Measurements from ENCODE around the gene GOLGA1. TPM values are rescaled to one million over a fixed set of nuclear protein-coding genes. Genes with fewer than 3 reads are reported as not detected.
A peak's percentile ranks its signal among the peaks of the same experiment; 100 is the strongest.
"Not testable (repeated sequence)": the region's sequence is repeated elsewhere in the genome, so short reads cannot be mapped to it uniquely, and the experiment has no call there.

The GOLGA1 gene
- total RNA-seq, 2 experiments from 2014 or later, result 14.1 to 15.3 TPM

- ChIA-PET POLR2A (no interaction called here), CTCF (no interaction called here)
- no peak for DNase-seq
- intact Hi-C loops (cut with micrococcal nuclease), result no loop called here
- H3K36me3 Mint-ChIP-seq, result no peaks in the 10 kb centered on the region
- H3K27me3 Mint-ChIP-seq, result no peaks in the 10 kb centered on the region
- no peak overlapping the region for H3K4me3 Mint-ChIP-seq
- H3K9me3 Mint-ChIP-seq, result no peaks in the 10 kb centered on the region
- no peak overlapping the region for H3K27ac Mint-ChIP-seq
- peaks cover 17% of the 10 kb centered on the region for H3K4me1 Mint-ChIP-seq (ENCODE audit: low read depth)
Measured at GRCh38 chr9:124960409-124960752, 19.5 kb upstream of the GOLGA1 start.

GRCh38 chr9:124959671-124960408, 19.0 kb upstream of the GOLGA1 start:
- DNase-seq; H3K9me3 Mint-ChIP-seq; H3K36me3 Mint-ChIP-seq; H3K27ac Mint-ChIP-seq; POLR2A ChIA-PET; H3K27me3 Mint-ChIP-seq; intact Hi-C loops (cut with micrococcal nuclease); H3K4me3 Mint-ChIP-seq: not testable (repeated sequence)
- H3K4me1 Mint-ChIP-seq (ENCODE audit: low read depth), result peaks cover 11% of the 10 kb centered on the region
- CTCF ChIA-PET, result interaction anchor here (0.6 kb wide), 2 partner anchors 188 to 467 kb away, joined by 3 to 4 read pairs; no protein-coding TSS in a partner anchor

- Mint-ChIP-seq H3K9me3 (no peaks in the 10 kb centered on the region), H3K27me3 (no peaks in the 10 kb centered on the region), H3K36me3 (no peaks in the 10 kb centered on the region), H3K4me3 (no peak overlapping the region), H3K27ac (no peak overlapping the region), H3K4me1 (ENCODE audit: low read depth) (no peaks in the 10 kb centered on the region)
- ChIA-PET CTCF (no interaction called here), POLR2A (no interaction called here)
- no peak for DNase-seq
- intact Hi-C loops (cut with micrococcal nuclease), result no loop called here
Measured at GRCh38 chr9:124954255-124954654, 13.4 kb upstream of the GOLGA1 start.

GRCh38 chr9:124950050-124950718, 9.3 kb upstream of the GOLGA1 start:
- Mint-ChIP-seq H3K36me3 (no peaks in the 10 kb centered on the region), H3K4me3 (no peak overlapping the region), H3K27me3 (no peaks in the 10 kb centered on the region), H3K27ac (no peak overlapping the region), H3K4me1 (ENCODE audit: low read depth) (no peaks in the 10 kb centered on the region), H3K9me3 (no peaks in the 10 kb centered on the region)
- intact Hi-C loops (cut with micrococcal nuclease), result no loop called here
- DNase-seq, result no peak
- POLR2A ChIA-PET, result no interaction called here
- CTCF ChIA-PET, result interaction anchor here (1.1 kb wide), 1 partner anchor 457 kb away, joined by 3 read pairs; no protein-coding TSS in a partner anchor

- Mint-ChIP-seq H3K36me3 (no peaks in the 10 kb centered on the region), H3K4me1 (ENCODE audit: low read depth) (no peaks in the 10 kb centered on the region), H3K9me3 (no peaks in the 10 kb centered on the region), H3K27me3 (no peaks in the 10 kb centered on the region), H3K4me3 (no peak overlapping the region), H3K27ac (no peak overlapping the region)
- intact Hi-C loops (cut with micrococcal nuclease), result no loop called here
- CTCF ChIA-PET, result no interaction called here
- POLR2A ChIA-PET, result no interaction called here
- DNase-seq, result no peak
Measured at GRCh38 chr9:124949387-124949786, 8.5 kb upstream of the GOLGA1 start.

- POLR2A ChIA-PET, result no interaction called here
- no peak for DNase-seq
- no peak overlapping the region for H3K27ac Mint-ChIP-seq
- intact Hi-C loops (cut with micrococcal nuclease), result no loop called here
- H3K27me3 Mint-ChIP-seq, result no peaks in the 10 kb centered on the region
- H3K36me3 Mint-ChIP-seq, result no peaks in the 10 kb centered on the region
- H3K4me1 Mint-ChIP-seq (ENCODE audit: low read depth), result no peaks in the 10 kb centered on the region
- H3K4me3 Mint-ChIP-seq, result no peak overlapping the region
- CTCF ChIA-PET, result no interaction called here
- no peaks in the 10 kb centered on the region for H3K9me3 Mint-ChIP-seq
Measured at GRCh38 chr9:124947727-124948391, 7.0 kb upstream of the GOLGA1 start.

- POLR2A ChIA-PET, result no interaction called here
- no peaks in the 10 kb centered on the region for H3K27me3 Mint-ChIP-seq
- H3K36me3 Mint-ChIP-seq, result no peaks in the 10 kb centered on the region
- intact Hi-C loops (cut with micrococcal nuclease), result no loop called here
- peaks cover 6% of the 10 kb centered on the region for H3K4me1 Mint-ChIP-seq (ENCODE audit: low read depth)
- no peak for DNase-seq
- H3K4me3 Mint-ChIP-seq, result no peak overlapping the region
- no peak overlapping the region for H3K27ac Mint-ChIP-seq
- H3K9me3 Mint-ChIP-seq, result no peaks in the 10 kb centered on the region
- CTCF ChIA-PET, result no interaction called here
Measured at GRCh38 chr9:124946167-124946566, 5.3 kb upstream of the GOLGA1 start.

GRCh38 chr9:124941679-124942561, 1.0 kb upstream of the GOLGA1 start:
- intact Hi-C loops (cut with micrococcal nuclease), result loop anchor here (1.0 to 2.0 kb wide), 7 partner anchors 25 to 299 kb away; partner anchors contain the start of genes ARPC5L, HSPA5, NR6A1 and RABEPK
- DNase-seq, result peak; percentile 79
- H3K9me3 Mint-ChIP-seq, result no peaks in the 10 kb centered on the region
- peak overlapping the region; percentile 89 for H3K27ac Mint-ChIP-seq
- H3K4me1 Mint-ChIP-seq (ENCODE audit: low read depth), result peaks cover 24% of the 10 kb centered on the region
- peak overlapping the region; percentile 79 for H3K4me3 Mint-ChIP-seq
- ChIA-PET POLR2A (interaction anchor here (0.5 to 1.3 kb wide), 4 partner anchors 72 to 300 kb away, joined by 3 to 10 read pairs (median 6); partner anchors contain the start of genes HSPA5 and WDR38), CTCF (no interaction called here)
- peaks cover 9% of the 10 kb centered on the region for H3K36me3 Mint-ChIP-seq
- H3K27me3 Mint-ChIP-seq, result no peaks in the 10 kb centered on the region

GRCh38 chr9:124940521-124940893, 376 bp downstream of the GOLGA1 start:
- no peak for DNase-seq
- CTCF ChIA-PET, result no interaction called here
- H3K4me1 Mint-ChIP-seq (ENCODE audit: low read depth), result peaks cover 24% of the 10 kb centered on the region
- POLR2A ChIA-PET, result no interaction called here
- intact Hi-C loops (cut with micrococcal nuclease), result loop anchor here (2.0 kb wide), 5 partner anchors 26 to 300 kb away; partner anchors contain the start of genes ARPC5L, HSPA5, NR6A1 and RABEPK
- peaks cover 17% of the 10 kb centered on the region for H3K36me3 Mint-ChIP-seq
- peak overlapping the region; percentile 82 for H3K27ac Mint-ChIP-seq
- no peaks in the 10 kb centered on the region for H3K9me3 Mint-ChIP-seq
- no peaks in the 10 kb centered on the region for H3K27me3 Mint-ChIP-seq
- H3K4me3 Mint-ChIP-seq, result peak overlapping the region; percentile 79

GRCh38 chr9:124939944-124940343, 939 bp downstream of the GOLGA1 start:
- intact Hi-C loops (cut with micrococcal nuclease), result loop anchor here (2.0 kb wide), 5 partner anchors 27 to 301 kb away; partner anchors contain the start of genes ARPC5L, HSPA5, NR6A1 and RABEPK
- Mint-ChIP-seq H3K27ac (peak overlapping the region; percentile 82), H3K9me3 (no peaks in the 10 kb centered on the region), H3K4me1 (ENCODE audit: low read depth) (peaks cover 24% of the 10 kb centered on the region), H3K4me3 (peak overlapping the region; percentile 79), H3K27me3 (no peaks in the 10 kb centered on the region), H3K36me3 (peaks cover 17% of the 10 kb centered on the region)
- ChIA-PET POLR2A (interaction anchor here (0.9 kb wide), 1 partner anchor 302 kb away, joined by 3 read pairs; the partner anchor contains the start of gene HSPA5), CTCF (no interaction called here)
- DNase-seq, result no peak

- no peaks in the 10 kb centered on the region for H3K9me3 Mint-ChIP-seq
- no peak for DNase-seq
- ChIA-PET POLR2A (no interaction called here), CTCF (no interaction called here)
- H3K4me1 Mint-ChIP-seq (ENCODE audit: low read depth), result peaks cover 18% of the 10 kb centered on the region
- H3K27ac Mint-ChIP-seq, result no peak overlapping the region
- intact Hi-C loops (cut with micrococcal nuclease), result no loop called here
- peaks cover 39% of the 10 kb centered on the region for H3K36me3 Mint-ChIP-seq
- no peak overlapping the region for H3K4me3 Mint-ChIP-seq
- no peaks in the 10 kb centered on the region for H3K27me3 Mint-ChIP-seq
Measured at GRCh38 chr9:124934290-124934689, 6.6 kb downstream of the GOLGA1 start.

- POLR2A ChIA-PET, result no interaction called here
Measured at GRCh38 chr9:124932333-124932732, 8.6 kb downstream of the GOLGA1 start.

More at GRCh38 chr9:124932333-124932732, 8.6 kb downstream of the GOLGA1 start:
- DNase-seq, result no peak
- no peak overlapping the region for H3K4me3 Mint-ChIP-seq
- intact Hi-C loops (cut with micrococcal nuclease), result no loop called here
- H3K9me3 Mint-ChIP-seq, result no peaks in the 10 kb centered on the region
- H3K27me3 Mint-ChIP-seq, result no peaks in the 10 kb centered on the region
- CTCF ChIA-PET, result no interaction called here
- peaks cover 7% of the 10 kb centered on the region for H3K4me1 Mint-ChIP-seq (ENCODE audit: low read depth)
- no peak overlapping the region for H3K27ac Mint-ChIP-seq
- H3K36me3 Mint-ChIP-seq, result peaks cover 39% of the 10 kb centered on the region
